Ramos (cell line): ENCODE data around the gene CEP57L1.
"Not testable (repeated sequence)": the region's sequence is repeated elsewhere in the genome, so short reads cannot be mapped to it uniquely, and the experiment has no call there.

ENCODE experiments used
- in situ Hi-C: fragments of 300-500 bp; cut with MboI; formaldehyde crosslinking; loops from one replicate; pipeline ENCODE4 v1.14.3; 2022; ENCODE audit warnings: low sequenced_read_pairs; ENCODE audit not compliant: unreplicated experiment

CEP57L1 gene

DNA sequence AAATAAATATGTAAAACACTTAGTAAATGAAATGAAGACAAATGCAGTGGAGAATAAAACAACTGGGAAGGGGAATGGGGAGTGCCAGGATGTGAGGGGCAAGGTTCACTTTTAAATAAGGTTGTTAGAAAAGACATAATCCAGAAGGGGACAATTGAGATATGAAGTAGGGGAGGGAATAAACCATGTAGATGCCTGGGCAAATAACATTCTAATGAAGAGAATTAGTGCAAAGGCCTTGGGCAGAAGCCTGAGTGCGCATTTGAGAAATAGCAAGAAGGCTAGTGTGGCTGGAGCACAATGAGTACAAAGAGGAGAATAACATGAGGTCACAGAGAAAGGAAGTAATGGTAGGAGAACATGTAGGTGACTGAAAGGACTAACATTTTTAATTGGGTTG is 2.4 kb downstream of the CEP57L1 start:
- in situ Hi-C loops = no loop called here

GRCh38 chr6:109102762-109103161 is 7.5 kb downstream of the CEP57L1 start:
- in situ Hi-C loops = no loop called here

DNA sequence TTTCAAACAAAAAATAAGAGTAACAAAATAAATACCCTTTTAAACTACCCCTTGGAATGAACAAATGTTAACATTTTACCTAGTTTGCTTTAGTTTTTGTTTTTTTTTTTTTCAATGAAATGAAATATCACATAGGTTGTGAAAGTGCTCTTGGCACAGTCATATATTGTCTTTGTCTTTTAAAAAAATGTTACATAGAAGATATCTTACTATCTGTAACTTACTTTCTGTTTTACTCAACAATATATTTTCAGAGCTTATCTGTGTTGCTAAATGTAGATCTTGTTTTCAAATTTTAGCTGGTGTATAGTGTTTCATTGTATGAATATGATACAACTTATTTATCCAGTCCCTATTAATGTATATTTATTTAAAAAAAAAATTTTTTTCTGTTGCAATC is 8.6 kb downstream of the CEP57L1 start:
- in situ Hi-C loops = no loop called here

GRCh38 chr6:109104512-109104911 is 9.2 kb downstream of the CEP57L1 start:
- in situ Hi-C loops = no loop called here

DNA sequence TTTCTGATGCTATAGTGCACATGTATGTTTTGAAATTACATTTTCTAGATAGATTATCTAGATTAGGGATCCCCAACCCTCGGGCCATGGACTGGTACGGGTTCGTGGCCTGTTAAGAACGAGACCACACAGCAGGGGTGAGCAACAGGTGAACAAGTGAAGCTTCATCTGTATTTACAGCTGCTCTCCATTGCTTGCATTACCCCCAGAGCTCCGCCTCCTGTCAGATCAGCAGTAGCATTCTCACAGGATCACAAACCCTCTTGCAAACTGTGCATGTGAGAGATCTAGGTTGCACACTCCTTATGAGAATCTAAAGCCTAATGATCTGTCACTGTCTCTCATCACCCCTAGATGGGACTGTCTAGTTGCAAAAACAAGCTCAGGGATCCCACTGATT is 10.4 kb downstream of the CEP57L1 start:
- in situ Hi-C loops = no loop called here

DNA sequence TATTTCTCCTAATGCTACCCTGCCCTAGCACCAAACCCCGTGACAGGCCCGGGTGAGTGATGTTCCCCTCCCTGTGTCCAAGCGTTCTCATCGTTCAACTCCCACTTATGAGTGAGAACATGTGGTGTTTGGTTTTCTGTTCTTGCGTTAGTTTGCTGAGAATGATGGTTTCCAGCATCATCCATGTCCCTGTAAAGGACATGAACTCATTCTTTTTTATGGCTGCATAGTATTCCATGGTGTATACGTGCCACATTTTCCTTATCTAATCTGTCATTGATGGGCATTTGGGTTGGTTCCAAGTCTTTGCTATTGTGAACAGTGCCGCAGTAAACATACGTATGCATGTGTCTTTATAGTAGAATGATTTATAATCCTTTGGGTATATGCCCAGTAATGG is 14.4 kb downstream of the CEP57L1 start:
- in situ Hi-C loops = not testable (repeated sequence)

DNA sequence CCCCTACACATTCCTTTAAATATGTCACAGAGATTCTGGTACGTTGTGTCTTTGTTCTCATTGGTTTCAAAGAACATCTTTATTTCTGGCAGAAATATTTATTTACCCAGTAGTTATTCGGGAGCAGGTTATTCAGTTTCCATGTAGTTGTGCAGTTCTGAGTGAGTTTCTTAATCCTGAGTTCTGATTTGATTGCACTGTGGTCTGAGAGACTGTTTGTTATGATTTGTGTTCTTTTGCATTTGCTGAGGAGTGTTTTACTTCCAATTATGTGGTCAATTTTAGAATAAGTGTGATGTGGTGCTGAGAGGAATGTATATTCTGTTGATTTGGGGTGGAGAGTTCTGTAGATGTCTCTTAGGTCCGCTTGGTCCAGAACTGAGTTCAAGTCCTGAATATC is 17.4 kb downstream of the CEP57L1 start:
- in situ Hi-C loops = not testable (repeated sequence)

GRCh38 chr6:109117346-109118035 is 22.2 kb downstream of the CEP57L1 start:
- in situ Hi-C loops = no loop called here

DNA sequence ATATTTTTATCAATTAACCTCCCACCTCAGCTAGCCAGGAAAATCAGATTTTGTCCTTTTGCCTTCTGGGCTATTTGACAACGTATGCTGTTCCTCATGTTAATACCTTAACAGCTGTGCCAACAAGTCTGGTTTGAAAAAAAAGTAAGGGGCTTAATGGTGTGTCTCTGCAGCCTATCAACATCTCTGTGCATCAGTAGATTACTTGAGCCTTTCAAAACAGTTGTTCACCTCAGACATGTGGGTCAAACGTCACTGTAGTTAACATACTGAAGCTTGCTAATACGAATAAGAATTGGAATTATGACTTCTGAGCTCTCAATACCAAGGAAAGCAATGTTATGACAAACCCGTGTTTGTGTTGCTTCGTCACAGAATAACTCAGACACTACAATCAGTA is 23.0 kb downstream of the CEP57L1 start:
- in situ Hi-C loops = no loop called here

DNA sequence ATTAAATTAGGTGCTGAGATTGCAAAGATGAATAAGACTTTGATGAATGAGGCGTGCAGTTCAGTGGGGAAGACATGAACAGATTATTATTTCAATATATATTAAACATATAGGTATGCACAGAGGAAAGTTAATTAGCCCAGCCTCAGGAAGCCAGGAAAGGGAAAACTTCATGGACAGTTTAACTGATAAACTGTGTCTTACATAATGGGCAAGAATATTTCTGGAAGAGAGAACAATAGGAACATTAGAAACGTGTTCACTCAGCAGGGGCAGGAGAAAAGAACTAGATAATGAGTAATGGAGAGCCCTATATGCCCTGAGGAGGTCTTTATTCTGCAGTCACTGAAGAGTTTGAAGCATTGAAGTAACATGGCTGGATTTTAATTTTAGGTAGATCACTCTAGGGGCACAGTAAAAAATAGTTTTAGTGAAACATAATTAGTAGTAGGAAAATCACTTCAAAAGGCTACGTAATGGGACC is 23.6 kb downstream of the CEP57L1 start:
- in situ Hi-C loops = no loop called here

- in situ Hi-C loops = no loop called here
Observed at GRCh38 chr6:109121411-109121810, 26.1 kb downstream of the CEP57L1 start.

DNA sequence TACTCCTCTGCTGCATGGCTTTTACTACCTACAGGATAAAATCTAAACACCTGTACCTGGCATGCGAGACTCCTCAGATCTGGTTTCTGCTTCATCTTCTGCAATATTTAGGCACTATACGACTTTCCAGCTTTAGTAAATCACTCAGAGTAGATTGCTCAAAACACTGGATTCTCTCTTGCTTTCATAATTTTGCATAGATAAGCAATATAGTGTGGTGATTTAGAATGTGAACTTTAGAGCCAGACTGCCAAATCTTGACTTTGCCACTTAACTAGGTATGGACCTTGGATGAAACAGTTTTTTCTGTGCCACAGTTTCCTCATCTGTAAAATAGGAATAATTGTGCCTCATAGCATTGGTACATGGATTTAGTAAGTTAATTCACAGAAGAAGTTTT is 28.9 kb downstream of the CEP57L1 start:
- in situ Hi-C loops = no loop called here

DNA sequence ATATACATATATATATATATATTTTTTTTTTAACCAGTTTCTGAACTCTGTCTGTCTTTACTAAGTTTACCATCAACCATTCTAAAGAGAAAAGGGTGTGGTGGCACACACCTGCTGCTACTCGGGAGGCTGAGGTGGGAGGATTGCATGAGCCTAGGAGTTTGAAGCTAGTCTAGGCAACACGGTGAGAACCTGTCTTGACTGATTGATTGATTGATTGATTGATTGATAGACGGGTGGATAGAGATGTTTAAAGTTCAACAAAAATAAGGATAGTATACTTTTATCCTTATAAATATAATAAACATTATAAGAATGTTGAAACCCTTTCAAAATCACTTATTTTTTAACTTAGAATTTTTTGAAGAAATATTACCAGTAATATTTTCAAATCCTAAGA is 30.2 kb downstream of the CEP57L1 start:
- in situ Hi-C loops = no loop called here

- in situ Hi-C loops = no loop called here
Observed at GRCh38 chr6:109130065-109130464, 34.8 kb downstream of the CEP57L1 start.

- in situ Hi-C loops = not testable (repeated sequence)
Observed at GRCh38 chr6:109135600-109135999, 40.3 kb downstream of the CEP57L1 start.

DNA sequence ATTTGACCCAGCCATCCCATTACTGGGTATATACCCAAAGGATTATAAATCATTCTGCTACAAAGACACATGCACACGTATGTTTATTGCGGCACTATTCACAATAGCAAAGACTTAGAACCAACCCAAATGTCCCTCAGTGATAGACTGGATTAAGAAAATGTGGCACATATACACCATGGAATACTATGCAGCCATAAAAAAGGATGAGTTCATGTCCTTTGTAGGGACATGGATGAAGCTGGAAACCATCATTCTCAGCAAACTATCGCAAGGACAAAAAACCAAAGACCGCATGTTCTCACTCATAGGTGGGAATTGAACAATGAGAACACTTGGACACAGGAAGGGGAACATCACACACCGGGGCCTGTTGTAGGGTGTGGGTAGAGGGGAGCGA is 40.7 kb downstream of the CEP57L1 start:
- in situ Hi-C loops = not testable (repeated sequence)

DNA sequence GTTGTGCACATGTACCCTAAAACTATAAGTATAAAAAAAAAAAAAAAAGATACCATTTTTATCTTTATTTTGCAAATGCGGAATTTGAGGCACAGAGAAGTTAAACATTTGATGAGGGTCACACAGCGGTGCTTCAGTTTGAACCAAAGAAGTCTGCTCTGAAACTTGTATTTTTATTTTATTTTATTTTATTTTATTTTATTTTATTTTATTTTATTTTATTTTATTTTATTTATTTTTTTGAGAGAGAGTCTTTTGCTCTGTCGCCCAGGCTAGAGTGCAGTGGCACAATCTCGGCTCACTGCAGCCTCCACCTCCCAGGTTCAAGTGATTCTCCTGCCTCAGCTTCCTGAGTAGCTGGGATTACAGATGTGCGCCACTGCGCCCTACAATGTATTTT is 41.2 kb downstream of the CEP57L1 start:
- in situ Hi-C loops = not testable (repeated sequence)

DNA sequence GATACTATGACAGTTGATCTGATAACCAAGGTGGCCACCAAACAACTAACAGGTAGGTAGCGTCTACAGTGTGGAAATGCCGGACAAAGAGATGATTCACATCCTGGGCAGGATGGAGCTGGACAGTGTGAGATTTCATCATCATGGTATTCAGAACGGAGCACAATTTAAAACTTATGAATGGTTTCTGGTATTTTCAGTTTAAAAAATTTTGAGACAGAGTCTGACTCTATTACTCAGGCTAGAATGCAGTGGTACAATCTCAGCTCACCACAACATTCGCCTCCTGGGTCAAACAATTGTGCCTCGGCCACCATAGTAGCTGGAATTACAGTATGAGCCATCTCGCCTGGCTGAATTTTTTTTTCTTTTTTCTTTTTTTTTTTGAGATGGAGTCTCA is 43.8 kb downstream of the CEP57L1 start:
- in situ Hi-C loops = no loop called here

DNA sequence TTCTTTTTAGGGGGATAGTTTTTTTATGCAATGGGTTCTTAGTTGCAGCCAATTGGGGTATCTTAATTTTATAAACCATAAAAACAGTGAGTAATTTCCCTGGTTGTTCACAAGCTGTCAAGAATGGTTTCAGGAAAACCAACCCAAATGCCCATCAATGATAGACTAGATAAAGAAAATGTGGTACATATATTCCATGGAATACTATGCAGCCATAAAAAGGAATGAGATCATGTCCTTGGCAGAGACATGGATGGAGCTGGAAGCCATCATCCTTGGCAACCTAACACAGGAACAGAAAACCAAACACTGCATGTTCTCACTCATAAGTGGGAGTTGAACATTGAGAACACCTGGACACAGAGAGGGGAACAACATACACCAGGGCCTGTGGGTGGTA is 46.8 kb downstream of the CEP57L1 start:
- in situ Hi-C loops = not testable (repeated sequence)

- in situ Hi-C loops = no loop called here
Observed at GRCh38 chr6:109143191-109143590, 47.9 kb downstream of the CEP57L1 start.

GRCh38 chr6:109148251-109148650 is 52.9 kb downstream of the CEP57L1 start:
- in situ Hi-C loops = not testable (repeated sequence)

GRCh38 chr6:109148716-109149115 is 53.4 kb downstream of the CEP57L1 start:
- in situ Hi-C loops = not testable (repeated sequence)
